OCI-LY1 (cell line): ENCODE results near the gene PDE6H.

ENCODE experiments used
- H2AFZ ChIP-seq: fragments of 200-600 bp; sonication (generic), shearing (Covaris generic); 2 replicates; pipeline ENCODE4 v1.6.0; 2014; ENCODE audit warnings: antibody characterized with exemption, mild to moderate bottlenecking, low read length
- H3F3A ChIP-seq: fragments of 200-600 bp; sonication (generic), shearing (Covaris generic); 2 replicates; pipeline ENCODE4 v1.6.0; 2014; ENCODE audit warnings: mild to moderate bottlenecking, antibody characterized with exemption, low read length, moderate library complexity; ENCODE audit not compliant: insufficient read depth
- H3K27ac ChIP-seq: fragments of 200-600 bp; sonication (generic); 2 replicates; pipeline ENCODE4 v1.5.1; 2014; ENCODE audit warnings: low read length, mixed run types, mild to moderate bottlenecking, low read depth; ENCODE audit not compliant: poor library complexity, severe bottlenecking
- H3K27me3 ChIP-seq: fragments of 200-600 bp; sonication (generic); 2 replicates; pipeline ENCODE4 v1.6.0; 2014; ENCODE audit warnings: antibody characterized with exemption, mild to moderate bottlenecking, low read length, moderate library complexity; ENCODE audit not compliant: insufficient read depth
- H3K36me3 ChIP-seq: fragments of 200-600 bp; sonication (generic); 2 replicates; pipeline ENCODE4 v1.6.1; 2014; ENCODE audit warnings: mild to moderate bottlenecking, antibody characterized with exemption, low read length, moderate library complexity, mixed read lengths; ENCODE audit not compliant: insufficient read depth
- H3K4me1 ChIP-seq: fragments of 200-600 bp; sonication (generic); 2 replicates; pipeline ENCODE4 v1.5.1; 2014; ENCODE audit warnings: mild to moderate bottlenecking, low read length, moderate library complexity; ENCODE audit not compliant: insufficient read depth, severe bottlenecking
- H3K4me2 ChIP-seq: fragments of 200-600 bp; sonication (generic), shearing (Covaris generic); 2 replicates; pipeline ENCODE4 v1.6.1; 2014; ENCODE audit warnings: low read length
- H3K4me3 ChIP-seq: fragments of 200-600 bp; sonication (generic); 2 replicates; pipeline ENCODE4 v1.5.1; 2014; ENCODE audit warnings: low read length, low read depth, mild to moderate bottlenecking, mixed read lengths; ENCODE audit not compliant: poor library complexity, severe bottlenecking
- H3K79me2 ChIP-seq: fragments of 200-600 bp; shearing (Covaris generic); 2 replicates; pipeline ENCODE4 v1.6.1; 2016; ENCODE audit warnings: mixed run types, low read length, mixed read lengths; ENCODE audit not compliant: insufficient read depth
- H3K9ac ChIP-seq: fragments of 200-600 bp; sonication (generic), shearing (Covaris generic); 2 replicates; pipeline ENCODE4 v1.6.1; 2014; ENCODE audit warnings: mild to moderate bottlenecking, low read length, mixed read lengths
- H3K9me2 ChIP-seq: fragments of 200-600 bp; sonication (generic), shearing (Covaris generic); 2 replicates; pipeline ENCODE4 v1.6.1; 2014; ENCODE audit warnings: low read depth, mild to moderate bottlenecking, low read length, mixed read lengths
- H3K9me3 ChIP-seq: fragments of 200-600 bp; shearing (Covaris generic); 2 replicates; pipeline ENCODE4 v1.6.1; 2014; ENCODE audit warnings: low read length, mixed read lengths
- H4K20me1 ChIP-seq: fragments of 200-600 bp; sonication (generic), shearing (Covaris generic); 2 replicates; pipeline ENCODE4 v1.6.0; 2016; ENCODE audit warnings: mild to moderate bottlenecking, low read length; ENCODE audit not compliant: insufficient read depth
- CTCF ChIP-seq: fragments of 200-600 bp; sonication (generic), shearing (Covaris generic); IDR thresholded peaks from 2 replicates; pipeline ENCODE4 v1.5.1; 2017; ENCODE audit warnings: mild to moderate bottlenecking, antibody characterized with exemption, low read length, moderate library complexity, mixed read lengths
- EZH2 ChIP-seq: fragments of 200-600 bp; sonication (generic), shearing (Covaris generic); IDR thresholded peaks from 2 replicates; pipeline ENCODE4 v1.8.0; 2017; ENCODE audit warnings: borderline replicate concordance, mixed run types, mild to moderate bottlenecking, antibody characterized with exemption, low read length, moderate library complexity, mixed read lengths

PDE6H gene

GRCh38 chr12:14974633-14975032, 1.8 kb downstream of the PDE6H start:
- no peaks in the 10 kb centered on the region for H3K27me3 ChIP-seq
- H3K9ac ChIP-seq, result no peak overlapping the region
- no peak overlapping the region for H3K27ac ChIP-seq
- no peaks in the 10 kb centered on the region for H3K9me2 ChIP-seq
- no peak overlapping the region for H2AFZ ChIP-seq
- TF ChIP-seq EZH2, result no peak
- TF ChIP-seq CTCF, result no peak
- no peaks in the 10 kb centered on the region for H3K79me2 ChIP-seq
- no peaks in the 10 kb centered on the region for H3K9me3 ChIP-seq
- no peaks in the 10 kb centered on the region for H3K36me3 ChIP-seq
- H3K4me1 ChIP-seq, result no peaks in the 10 kb centered on the region
- no peaks in the 10 kb centered on the region for H3F3A ChIP-seq
- H3K4me3 ChIP-seq, result no peak overlapping the region
- H3K4me2 ChIP-seq, result no peak overlapping the region
- H4K20me1 ChIP-seq, result no peaks in the 10 kb centered on the region

GRCh38 chr12:14975457-14975856, 2.6 kb downstream of the PDE6H start:
- H3K9me2 ChIP-seq, result no peaks in the 10 kb centered on the region
- H3K79me2 ChIP-seq, result no peaks in the 10 kb centered on the region
- H3K27ac ChIP-seq, result no peak overlapping the region
- H3K9me3 ChIP-seq, result no peaks in the 10 kb centered on the region
- H4K20me1 ChIP-seq, result no peaks in the 10 kb centered on the region
- no peak overlapping the region for H3K9ac ChIP-seq
- no peak overlapping the region for H3K4me2 ChIP-seq
- no peaks in the 10 kb centered on the region for H3K36me3 ChIP-seq
- TF ChIP-seq CTCF (no peak), EZH2 (no peak)
- no peaks in the 10 kb centered on the region for H3F3A ChIP-seq
- no peak overlapping the region for H2AFZ ChIP-seq
- H3K4me3 ChIP-seq, result no peak overlapping the region
- no peaks in the 10 kb centered on the region for H3K4me1 ChIP-seq
- H3K27me3 ChIP-seq, result no peaks in the 10 kb centered on the region

GRCh38 chr12:14976658-14977057, 3.8 kb downstream of the PDE6H start:
- H3K36me3 ChIP-seq, result no peaks in the 10 kb centered on the region
- H3K9me2 ChIP-seq, result no peaks in the 10 kb centered on the region
- no peaks in the 10 kb centered on the region for H3K27me3 ChIP-seq
- H3K4me1 ChIP-seq, result no peaks in the 10 kb centered on the region
- no peaks in the 10 kb centered on the region for H3K9me3 ChIP-seq
- H3F3A ChIP-seq, result no peaks in the 10 kb centered on the region
- H3K9ac ChIP-seq, result no peak overlapping the region
- no peaks in the 10 kb centered on the region for H4K20me1 ChIP-seq
- H3K79me2 ChIP-seq, result no peaks in the 10 kb centered on the region
- H3K4me3 ChIP-seq, result no peak overlapping the region
- no peak overlapping the region for H2AFZ ChIP-seq
- TF ChIP-seq CTCF, result no peak
- no peak for TF ChIP-seq EZH2
- H3K27ac ChIP-seq, result no peak overlapping the region
- no peak overlapping the region for H3K4me2 ChIP-seq
